Mesenchymal stem cell (in vitro differentiated cells and primary cell): Measurements from ENCODE around the gene STX12.

Experiments used
- DNase-seq: peaks from one replicate; pipeline ENCODE4 v3.0.0-alpha.2; 2013
- H2AFZ ChIP-seq: one replicate; pipeline ENCODE4 v1.6.1; 2013; ENCODE audit warnings: low read depth, mild to moderate bottlenecking, control low read depth, inconsistent platforms, low read length, moderate library complexity
- H2AK5ac ChIP-seq: 2 replicates; pipeline ENCODE4 v1.6.1; 2013; ENCODE audit warnings: low read length, moderate library complexity, mild to moderate bottlenecking, inconsistent platforms; ENCODE audit not compliant: severe bottlenecking
- H2BK120ac ChIP-seq: one replicate; pipeline ENCODE4 v1.6.1; 2013; ENCODE audit warnings: low read depth, mild to moderate bottlenecking, inconsistent platforms, low read length, moderate library complexity
- H2BK12ac ChIP-seq, 2 experiments: one replicate each; pipeline ENCODE4 v1.6.1; 2013; ENCODE audit warnings: inconsistent platforms in 2 of 2, low read length in 2 of 2, mild to moderate bottlenecking in 2 of 2, moderate library complexity in 2 of 2, control low read depth in 1 of 2
- H2BK15ac ChIP-seq: one replicate; pipeline ENCODE4 v1.6.1; 2013; ENCODE audit warnings: mild to moderate bottlenecking, low read depth, inconsistent platforms; ENCODE audit not compliant: poor library complexity, severe bottlenecking
- H2BK5ac ChIP-seq: 2 replicates; pipeline ENCODE4 v1.6.1; 2013; ENCODE audit warnings: low read depth, mild to moderate bottlenecking, low read length, control low read depth, inconsistent platforms; ENCODE audit not compliant: poor library complexity, severe bottlenecking
- H3K14ac ChIP-seq, 2 experiments: one replicate each; pipeline ENCODE4 v1.6.1; 2013; ENCODE audit warnings: inconsistent platforms in 2 of 2, low read length in 2 of 2, control low read depth in 1 of 2, mild to moderate bottlenecking in 1 of 2, moderate library complexity in 1 of 2
- H3K18ac ChIP-seq, 2 experiments: one replicate each; pipeline ENCODE4 v1.6.1; 2013; ENCODE audit warnings: inconsistent platforms in 2 of 2, low read length in 2 of 2, control low read depth in 1 of 2, low read depth in 1 of 2, mild to moderate bottlenecking in 1 of 2
- H3K23ac ChIP-seq, 2 experiments: one replicate each; pipeline ENCODE4 v1.6.1; 2013; ENCODE audit warnings: inconsistent platforms in 2 of 2, low read length in 2 of 2, mild to moderate bottlenecking in 2 of 2, moderate library complexity in 2 of 2, control low read depth in 1 of 2
- H3K27ac ChIP-seq: 2 replicates; pipeline ENCODE4 v1.5.1; 2013; ENCODE audit warnings: mild to moderate bottlenecking, moderate library complexity, low read length, control low read depth, inconsistent platforms; ENCODE audit not compliant: poor library complexity, severe bottlenecking
- H3K27me3 ChIP-seq, 2 experiments: 2 replicates each; pipeline versions ENCODE4 v1.6.1 to v1.7.0; 2013; ENCODE audit warnings: low read length in 2 of 2, mild to moderate bottlenecking in 2 of 2, moderate library complexity in 2 of 2, control low read depth in 1 of 2, inconsistent platforms in 1 of 2; ENCODE audit not compliant: control insufficient read depth in 1 of 2, insufficient read depth in 1 of 2
- H3K36me3 ChIP-seq, 2 experiments: 2 replicates each; pipeline versions ENCODE4 v1.6.1 to v1.7.0; 2013; ENCODE audit warnings: low read length in 2 of 2, control low read depth in 1 of 2, inconsistent platforms in 1 of 2, low read depth in 1 of 2, mild to moderate bottlenecking in 1 of 2; ENCODE audit not compliant: insufficient read depth in 2 of 2, control insufficient read depth in 1 of 2
- H3K4ac ChIP-seq, 2 experiments: one replicate each; pipeline ENCODE4 v1.6.1; 2013; ENCODE audit warnings: inconsistent platforms in 2 of 2, low read length in 2 of 2, mild to moderate bottlenecking in 2 of 2, moderate library complexity in 2 of 2, control low read depth in 1 of 2, low read depth in 1 of 2
- H3K4me1 ChIP-seq: 2 replicates; pipeline ENCODE4 v1.6.1; 2013; ENCODE audit warnings: low read depth, low read length, control low read depth; ENCODE audit not compliant: control insufficient read depth, insufficient read depth
- H3K4me2 ChIP-seq: 2 replicates; pipeline ENCODE4 v1.6.1; 2013; ENCODE audit warnings: low read length, mild to moderate bottlenecking, inconsistent platforms; ENCODE audit not compliant: poor library complexity, severe bottlenecking
- H3K4me3 ChIP-seq, 2 experiments: 2 replicates each; pipeline versions ENCODE4 v1.5.1 to v1.7.0; 2013; ENCODE audit warnings: low read length in 2 of 2, mild to moderate bottlenecking in 2 of 2, control low read depth in 1 of 2, low read depth in 1 of 2; ENCODE audit not compliant: insufficient read depth in 1 of 2
- H3K79me1 ChIP-seq: replicated peaks from 2 replicates; pipeline ENCODE4 v1.6.1; 2013; ENCODE audit warnings: mild to moderate bottlenecking, control low read depth, low read length, inconsistent platforms; ENCODE audit not compliant: poor library complexity, severe bottlenecking
- H3K9ac ChIP-seq: 2 replicates; pipeline ENCODE4 v1.7.0; 2013; ENCODE audit warnings: mild to moderate bottlenecking, low read length, moderate library complexity
- H3K9me3 ChIP-seq: 2 replicates; pipeline ENCODE4 v1.7.0; 2013; ENCODE audit warnings: mild to moderate bottlenecking, low read length; ENCODE audit not compliant: control insufficient read depth
- H4K8ac ChIP-seq: one replicate; pipeline ENCODE4 v1.6.1; 2013; ENCODE audit warnings: inconsistent platforms, mild to moderate bottlenecking, low read length, moderate library complexity
- H4K91ac ChIP-seq: one replicate; pipeline ENCODE4 v1.6.1; 2013; ENCODE audit warnings: mild to moderate bottlenecking, low read length, inconsistent platforms
- WGBS: methylation state at CpG from one replicate; pipeline ENCODE4 v1.1.7; 2013; ENCODE audit warnings: mixed read lengths; 5-methylcytosine and 5-hydroxymethylcytosine counted together

Gene STX12

DNA sequence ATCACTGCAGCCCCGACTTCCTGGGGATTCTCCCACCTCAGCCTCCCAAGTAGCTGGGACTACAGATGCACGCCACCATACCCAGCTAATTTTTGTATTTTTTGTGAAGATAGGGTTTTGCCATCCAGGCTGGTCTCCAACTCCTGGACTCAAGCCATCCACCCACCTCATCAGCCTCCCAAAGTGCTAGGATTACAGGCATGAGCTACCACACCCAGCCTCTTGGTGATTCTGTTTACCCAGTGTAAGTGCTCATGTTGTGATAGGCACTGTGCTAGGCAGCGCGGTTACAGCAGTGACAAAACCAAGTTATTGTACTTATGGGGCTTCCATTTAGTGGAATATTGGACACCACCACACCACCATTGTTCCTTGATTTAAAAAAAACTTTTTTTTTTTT is 9.7 kb upstream of the STX12 start:
- Histone ChIP-seq H3K27me3 (no peaks in the 10 kb centered on the region), H3K14ac (no peak overlapping the region), H3K18ac (no peak overlapping the region), H4K91ac (no peak overlapping the region), H3K4me3 (no peak overlapping the region), H4K8ac (no peak overlapping the region), H2BK12ac (no peak overlapping the region), H3K4me1 (no peaks in the 10 kb centered on the region), H2BK15ac (no peak overlapping the region), H3K4ac (no peak overlapping the region), H2AK5ac (no peak overlapping the region), H2BK5ac (no peak overlapping the region), H2BK120ac (no peak overlapping the region), H3K4me2 (no peak overlapping the region), H2AFZ (no peak overlapping the region), H3K23ac (no peak overlapping the region), H3K9me3 (no peaks in the 10 kb centered on the region), H3K27ac (no peak overlapping the region), H3K9ac (peak overlapping the region; percentile 22), H3K79me1 (no peaks in the 10 kb centered on the region), H3K36me3 (peaks cover 3 to 41% of the 10 kb centered on the region in 2 experiments)
- 97% methylated on average over 3 of the region's 4 CpGs for WGBS
- no peak for DNase-seq

DNA sequence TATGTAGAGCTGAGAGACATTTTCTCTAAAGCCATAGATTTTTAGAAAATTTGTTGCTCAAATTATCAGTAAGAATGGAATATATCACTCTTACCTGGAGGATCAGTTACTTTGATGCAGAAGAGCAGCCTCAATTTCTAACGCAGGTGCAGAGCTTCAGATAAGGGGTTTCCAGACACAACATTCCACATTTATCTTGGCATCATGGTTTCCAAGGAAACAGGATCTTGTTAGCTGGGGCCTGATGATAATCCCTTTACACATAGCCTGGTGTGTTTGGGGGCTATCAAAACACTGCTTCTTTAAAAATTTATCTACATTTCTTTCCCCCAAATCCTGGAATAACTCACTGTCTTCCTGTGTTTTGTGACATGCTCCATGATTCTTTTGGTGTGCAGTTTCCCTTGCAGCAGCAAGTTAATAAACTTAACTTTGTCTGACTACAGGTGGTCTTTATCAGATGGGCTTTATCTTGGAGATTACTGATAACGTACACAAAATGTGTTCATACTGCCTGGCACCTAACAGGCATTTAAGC is 2.7 kb upstream of the STX12 start:
- Histone ChIP-seq H3K36me3 (no peaks in the 10 kb centered on the region), H3K79me1 (peaks cover 4% of the 10 kb centered on the region), H3K9ac (no peak overlapping the region), H3K27me3 (no peaks in the 10 kb centered on the region), H2BK5ac (no peak overlapping the region), H2BK120ac (no peak overlapping the region), H3K27ac (no peak overlapping the region), H3K23ac (no peak overlapping the region), H3K4ac (no peak overlapping the region), H3K4me2 (no peak overlapping the region), H3K4me3 (no peak overlapping the region), H2AK5ac (no peak overlapping the region), H4K8ac (no peak overlapping the region), H2AFZ (no peak overlapping the region), H3K14ac (no peak overlapping the region), H4K91ac (no peak overlapping the region), H3K18ac (no peak overlapping the region), H2BK15ac (no peak overlapping the region), H3K4me1 (peaks cover 3% of the 10 kb centered on the region), H2BK12ac (no peak overlapping the region), H3K9me3 (no peaks in the 10 kb centered on the region)
- 14% methylated on average over 1 of the region's 2 CpGs for WGBS
- DNase-seq = no peak

DNA sequence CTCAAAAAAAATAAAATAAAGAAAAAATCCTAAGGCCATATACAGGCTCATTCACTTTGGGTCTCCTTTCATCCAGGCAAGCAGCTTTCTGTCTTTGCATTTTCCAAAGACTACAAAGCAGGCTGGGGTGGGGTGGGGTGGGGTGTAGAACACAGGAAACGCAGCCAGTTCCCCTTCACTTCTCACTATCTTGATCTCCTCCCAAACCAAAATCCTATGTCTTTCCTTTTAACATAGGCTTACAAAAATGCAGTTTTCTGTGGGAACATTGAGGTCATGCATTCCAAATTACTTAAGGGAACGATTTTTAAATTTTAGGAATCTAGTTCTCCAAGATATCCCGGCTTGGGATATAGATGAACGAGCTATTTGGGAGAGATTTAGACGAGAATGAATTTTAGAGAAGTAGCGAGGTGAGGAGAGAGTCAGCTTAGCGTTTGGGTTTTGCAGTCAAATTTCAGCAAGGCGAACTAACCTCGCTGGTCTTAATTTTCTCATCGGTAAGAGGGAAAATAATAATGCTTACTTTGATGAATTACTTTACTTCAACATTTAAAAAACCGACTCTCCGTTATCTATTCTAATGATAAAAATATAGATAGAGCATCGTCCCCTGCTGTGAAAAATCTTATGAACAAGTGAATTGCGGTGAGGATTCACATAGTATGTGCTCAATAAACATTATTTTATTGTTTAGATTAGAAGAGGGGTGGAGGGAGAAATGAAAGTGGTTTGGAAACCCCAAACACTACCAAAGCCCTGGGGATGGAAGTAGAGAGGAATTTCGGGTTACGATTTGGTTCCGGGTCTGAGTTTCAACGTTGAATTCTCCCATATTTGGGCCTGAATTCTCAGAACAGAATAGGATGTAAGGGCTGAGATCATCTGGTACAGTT is 735 bp upstream of the STX12 start:
- Histone ChIP-seq H4K91ac (no peak overlapping the region), H3K4me2 (peak overlapping the region; percentile 24), H3K4me3 (peak overlapping the region in 1 of 2 experiments; percentile 97), H2BK15ac (no peak overlapping the region), H2BK5ac (no peak overlapping the region), H3K36me3 (peaks cover 0 to 12% of the 10 kb centered on the region in 2 experiments), H3K9me3 (no peaks in the 10 kb centered on the region), H3K27ac (peak overlapping the region; percentile 77), H3K4me1 (peaks cover 3% of the 10 kb centered on the region), H4K8ac (no peak overlapping the region), H2BK120ac (no peak overlapping the region), H3K14ac (no peak overlapping the region), H2AFZ (no peak overlapping the region), H3K79me1 (peaks cover 9% of the 10 kb centered on the region), H3K18ac (no peak overlapping the region), H3K23ac (no peak overlapping the region), H3K9ac (peak overlapping the region; percentile 99), H3K4ac (no peak overlapping the region), H3K27me3 (no peaks in the 10 kb centered on the region), H2BK12ac (no peak overlapping the region), H2AK5ac (peak overlapping the region; percentile 65)
- DNase-seq = no peak
- WGBS = 60% methylated on average over 12 of the region's 18 CpGs

DNA sequence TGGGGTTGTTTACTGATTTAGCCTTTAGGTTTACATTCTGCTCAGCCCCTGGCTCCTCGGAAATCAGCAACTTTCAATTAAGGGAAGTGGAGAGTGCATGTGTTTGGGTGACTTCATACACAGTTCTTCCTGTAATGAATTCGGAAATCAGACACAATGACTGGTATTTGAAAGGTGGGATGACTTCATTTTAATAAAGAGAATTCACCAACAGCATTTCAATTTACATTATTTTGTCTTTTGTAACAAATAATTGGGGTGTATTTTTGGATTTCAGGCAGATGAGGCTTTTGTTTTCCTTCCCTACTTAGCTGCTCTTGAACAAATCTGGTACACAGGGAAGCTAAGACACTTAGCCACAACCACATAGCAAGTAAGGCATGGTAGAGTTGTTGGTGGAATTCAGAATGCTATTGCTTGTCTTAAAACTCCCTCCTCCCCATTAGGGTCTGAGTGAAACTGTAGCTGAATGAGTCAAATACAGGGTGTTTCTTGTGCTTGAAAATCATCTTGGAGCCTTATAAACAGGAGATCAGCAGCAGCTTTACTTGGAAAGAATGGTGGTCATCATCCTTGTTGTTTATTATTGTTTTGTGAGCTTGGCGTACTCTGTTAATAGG is 917 bp downstream of the STX12 start:
- peak overlapping the region; percentile 29 for H3K27ac ChIP-seq

More for the DNA sequence above, 917 bp downstream of the STX12 start:
- Histone ChIP-seq H3K23ac (peak overlapping the region in 1 of 2 experiments; percentile 42), H3K18ac (peak overlapping the region in 1 of 2 experiments; percentile 81), H3K9me3 (no peaks in the 10 kb centered on the region), H2BK15ac (peak overlapping the region; percentile 80), H2BK12ac (no peak overlapping the region), H2AFZ (peak overlapping the region; percentile 73), H4K8ac (no peak overlapping the region), H3K79me1 (peaks cover 16% of the 10 kb centered on the region), H3K36me3 (peaks cover 0 to 18% of the 10 kb centered on the region in 2 experiments), H3K4me2 (peak overlapping the region; percentile 94), H4K91ac (peak overlapping the region; percentile 14), H3K4me1 (peaks cover 3% of the 10 kb centered on the region), H3K4me3 (peak overlapping the region; percentile 90 to 97), H3K14ac (peak overlapping the region in 1 of 2 experiments; percentile 87), H2BK120ac (no peak overlapping the region), H2AK5ac (no peak overlapping the region), H3K4ac (peak overlapping the region in 1 of 2 experiments; percentile 78), H3K9ac (peak overlapping the region; percentile 97), H3K27me3 (no peaks in the 10 kb centered on the region), H2BK5ac (no peak overlapping the region)
- DNase-seq = peak; percentile 56
- 0% methylated on average over 1 of the region's 3 CpGs for WGBS
